Nephron (organoid): ENCODE results near the gene RAPGEF4.

ENCODE experiments used
- H3K27ac Mint-ChIP-seq, 3 experiments: 2 replicates each; pipeline ENCODE4 v1.8.0; 2020; ENCODE audit warnings: mixed read lengths in 3 of 3, mild to moderate bottlenecking in 2 of 3, moderate library complexity in 1 of 3
- H3K27me3 Mint-ChIP-seq: 2 replicates; pipeline ENCODE4 v1.8.0; 2021; ENCODE audit warnings: low read depth, mild to moderate bottlenecking, moderate library complexity, mixed read lengths
- H3K36me3 Mint-ChIP-seq: 2 replicates; pipeline ENCODE4 v1.8.0; 2020; ENCODE audit warnings: low read depth, mixed read lengths
- H3K4me1 Mint-ChIP-seq: 2 replicates; pipeline ENCODE4 v1.8.0; 2020; ENCODE audit warnings: mixed read lengths
- H3K4me3 Mint-ChIP-seq, 3 experiments: 2 replicates each; pipeline ENCODE4 v1.8.0; 2020; ENCODE audit warnings: mild to moderate bottlenecking in 3 of 3, mixed read lengths in 3 of 3, moderate library complexity in 2 of 3
- H3K9me3 Mint-ChIP-seq: 2 replicates; pipeline ENCODE4 v1.8.0; 2020; ENCODE audit warnings: mixed read lengths
- CTCF ChIP-seq, 3 experiments: fragments of 200-600 bp; sonication (generic); IDR thresholded peaks; one replicate each; pipeline ENCODE4 v1.5.0; 2021; ENCODE audit warnings: antibody characterized with exemption in 3 of 3; ENCODE audit not compliant: unreplicated experiment in 3 of 3

The RAPGEF4 gene

GRCh38 chr2:172993139-172993538 lies 257.5 kb downstream of the RAPGEF4 start:
- no peak overlapping the region for H3K27ac Mint-ChIP-seq
- H3K27me3 Mint-ChIP-seq = no peaks in the 10 kb centered on the region
- no peaks in the 10 kb centered on the region for H3K9me3 Mint-ChIP-seq
- peaks cover 25% of the 10 kb centered on the region for H3K4me1 Mint-ChIP-seq
- H3K36me3 Mint-ChIP-seq = no peaks in the 10 kb centered on the region
- no peak for TF ChIP-seq CTCF (IDR thresholded peaks at IDR 0.05; ENCODE audit: unreplicated experiment in 3 of 3)
- H3K4me3 Mint-ChIP-seq = no peak overlapping the region

GRCh38 chr2:172993931-172994717 lies 258.5 kb downstream of the RAPGEF4 start:
- H3K27ac Mint-ChIP-seq = no peak overlapping the region
- H3K4me3 Mint-ChIP-seq = no peak overlapping the region
- H3K9me3 Mint-ChIP-seq = no peaks in the 10 kb centered on the region
- no peaks in the 10 kb centered on the region for H3K27me3 Mint-ChIP-seq
- H3K36me3 Mint-ChIP-seq = no peaks in the 10 kb centered on the region
- no peak for TF ChIP-seq CTCF (IDR thresholded peaks at IDR 0.05; ENCODE audit: unreplicated experiment in 3 of 3)
- peaks cover 28% of the 10 kb centered on the region for H3K4me1 Mint-ChIP-seq

- H3K36me3 Mint-ChIP-seq = no peaks in the 10 kb centered on the region
Observed at GRCh38 chr2:172994864-172995263, 259.2 kb downstream of the RAPGEF4 start.

GRCh38 chr2:172995323-172996244 lies 259.9 kb downstream of the RAPGEF4 start:
- Mint-ChIP-seq H3K27me3 (no peaks in the 10 kb centered on the region), H3K27ac (peak overlapping the region; percentile 54 to 74 (median 70)), H3K9me3 (no peaks in the 10 kb centered on the region), H3K4me1 (peaks cover 28% of the 10 kb centered on the region), H3K36me3 (no peaks in the 10 kb centered on the region), H3K4me3 (no peak overlapping the region)
- TF ChIP-seq CTCF (IDR thresholded peaks at IDR 0.05; ENCODE audit: unreplicated experiment in 3 of 3) = peak in 2 of 3 experiments; percentile 8 to 12

More at GRCh38 chr2:172994864-172995263, 259.2 kb downstream of the RAPGEF4 start:
- Mint-ChIP-seq H3K4me3 (no peak overlapping the region), H3K9me3 (no peaks in the 10 kb centered on the region), H3K27me3 (no peaks in the 10 kb centered on the region), H3K27ac (peak overlapping the region in 2 of 3 experiments; percentile 5 to 70), H3K4me1 (peaks cover 28% of the 10 kb centered on the region)
- no peak for TF ChIP-seq CTCF (IDR thresholded peaks at IDR 0.05; ENCODE audit: unreplicated experiment in 3 of 3)

GRCh38 chr2:172996387-172996961 lies 260.8 kb downstream of the RAPGEF4 start:
- Mint-ChIP-seq H3K27me3 (no peaks in the 10 kb centered on the region), H3K9me3 (no peaks in the 10 kb centered on the region), H3K4me1 (peaks cover 28% of the 10 kb centered on the region), H3K36me3 (no peaks in the 10 kb centered on the region), H3K27ac (peak overlapping the region in 1 of 3 experiments; percentile 74), H3K4me3 (no peak overlapping the region)
- TF ChIP-seq CTCF (IDR thresholded peaks at IDR 0.05; ENCODE audit: unreplicated experiment in 3 of 3) = no peak
